Neural progenitor cell (in vitro differentiated cells): Measurements from ENCODE around the gene SGCD. TPM values are rescaled to one million over a fixed set of nuclear protein-coding genes. Genes with fewer than 3 reads are reported as not detected.

Experiments
- DNase-seq: peaks from one replicate; pipeline ENCODE4 v3.0.0-alpha.2; 2016; ENCODE audit warnings: low spot score
- H2AFZ ChIP-seq: fragments of 200-600 bp; sonication (generic); replicated peaks from 2 replicates; pipeline ENCODE4 v1.6.1; 2016; ENCODE audit warnings: antibody characterized with exemption
- H3F3A ChIP-seq: fragments of 200-600 bp; sonication (generic); 2 replicates; pipeline ENCODE4 v1.6.1; 2016; ENCODE audit warnings: antibody characterized with exemption, low read depth
- H3K27ac ChIP-seq: fragments of 200-600 bp; sonication (generic); 2 replicates; pipeline ENCODE4 v1.5.1; 2016; ENCODE audit warnings: mild to moderate bottlenecking
- H3K27me3 ChIP-seq: fragments of 200-600 bp; sonication (generic); 2 replicates; pipeline ENCODE4 v1.6.1; 2016; ENCODE audit warnings: mild to moderate bottlenecking, moderate library complexity
- H3K36me3 ChIP-seq: fragments of 200-600 bp; sonication (generic); 2 replicates; pipeline ENCODE4 v1.5.1; 2016
- H3K4me1 ChIP-seq: fragments of 200-600 bp; sonication (generic); 2 replicates; pipeline ENCODE4 v1.6.1; 2016; ENCODE audit warnings: mixed run types
- H3K4me2 ChIP-seq: fragments of 200-600 bp; sonication (generic); 2 replicates; pipeline ENCODE4 v1.6.1; 2016
- H3K4me3 ChIP-seq: fragments of 200-600 bp; sonication (generic); 2 replicates; pipeline ENCODE4 v1.5.1; 2016
- H3K79me2 ChIP-seq: fragments of 200-600 bp; sonication (generic); 2 replicates; pipeline ENCODE4 v1.6.1; 2016; ENCODE audit warnings: low read depth
- H3K9ac ChIP-seq: fragments of 200-600 bp; sonication (generic); 2 replicates; pipeline ENCODE4 v1.6.1; 2016
- H3K9me3 ChIP-seq: fragments of 200-600 bp; sonication (generic); 2 replicates; pipeline ENCODE4 v1.5.1; 2016; ENCODE audit warnings: low read depth
- H4K20me1 ChIP-seq: fragments of 200-600 bp; sonication (generic); 2 replicates; pipeline ENCODE4 v1.6.1; 2016; ENCODE audit warnings: low read depth
- H3K27ac Mint-ChIP-seq: 3 replicates; pipeline ENCODE4 v1.8.0; 2021; ENCODE audit warnings: mixed read lengths
- H3K27me3 Mint-ChIP-seq: 2 replicates; pipeline ENCODE4 v1.8.0; 2022; ENCODE audit warnings: low read depth, mild to moderate bottlenecking, inconsistent platforms, moderate library complexity, mixed read lengths; ENCODE audit not compliant: insufficient read depth
- H3K36me3 Mint-ChIP-seq: 3 replicates; pipeline ENCODE4 v1.8.0; 2021; ENCODE audit warnings: mixed read lengths
- H3K4me1 Mint-ChIP-seq: 3 replicates; pipeline ENCODE4 v1.8.0; 2021; ENCODE audit warnings: mixed read lengths
- H3K4me3 Mint-ChIP-seq: 3 replicates; pipeline ENCODE4 v1.8.0; 2021; ENCODE audit warnings: mild to moderate bottlenecking, moderate library complexity, mixed read lengths
- H3K9me3 Mint-ChIP-seq: 3 replicates; pipeline ENCODE4 v1.8.0; 2020; ENCODE audit warnings: mixed read lengths
- CTCF ChIP-seq: fragments of 200-600 bp; sonication (generic); IDR thresholded peaks from 2 replicates; pipeline ENCODE4 v1.5.1; 2017; ENCODE audit warnings: antibody characterized with exemption, mild to moderate bottlenecking
- EZH2 ChIP-seq: fragments of 200-600 bp; sonication (generic); IDR thresholded peaks from 2 replicates; pipeline ENCODE4 v1.6.1; 2017; ENCODE audit warnings: antibody characterized with exemption, mild to moderate bottlenecking, moderate library complexity
- EZH2phosphoT487 ChIP-seq: fragments of 200-600 bp; sonication (generic); IDR thresholded peaks from 2 replicates; pipeline ENCODE4 v1.6.1; 2017; ENCODE audit warnings: antibody characterized with exemption
- total RNA-seq: library from RNA; depleted of rRNA; stranded (reverse); fragments of >200 nt; gene quantifications from 2 replicates; pipeline ENCODE4 v1.2.3, GENCODE V29; 2015; ENCODE audit warnings: low replicate concordance

SGCD gene
- total RNA-seq, 1 donor from 2014 or later, result not detected

- H3K27me3 Mint-ChIP-seq, result no peaks in the 10 kb centered on the region
- Histone ChIP-seq H3K27me3 (no peaks in the 10 kb centered on the region), H3K79me2 (no peaks in the 10 kb centered on the region), H2AFZ (no peak overlapping the region), H3K4me1 (peaks cover 21% of the 10 kb centered on the region), H3F3A (no peaks in the 10 kb centered on the region), H3K36me3 (no peaks in the 10 kb centered on the region), H3K4me2 (no peak overlapping the region), H3K9me3 (no peaks in the 10 kb centered on the region), H3K4me3 (no peak overlapping the region), H3K27ac (no peak overlapping the region), H3K9ac (no peak overlapping the region), H4K20me1 (no peaks in the 10 kb centered on the region)
- TF ChIP-seq EZH2 (no peak), CTCF (no peak), EZH2phosphoT487 (no peak)
- DNase-seq, result no peak
- H3K4me1 Mint-ChIP-seq, result peaks cover 13% of the 10 kb centered on the region
- H3K36me3 Mint-ChIP-seq, result no peaks in the 10 kb centered on the region
- no peak overlapping the region for H3K4me3 Mint-ChIP-seq
- no peaks in the 10 kb centered on the region for H3K9me3 Mint-ChIP-seq
- no peak overlapping the region for H3K27ac Mint-ChIP-seq
Observed at GRCh38 chr5:156683509-156683908, 356.5 kb downstream of the SGCD start.

DNA sequence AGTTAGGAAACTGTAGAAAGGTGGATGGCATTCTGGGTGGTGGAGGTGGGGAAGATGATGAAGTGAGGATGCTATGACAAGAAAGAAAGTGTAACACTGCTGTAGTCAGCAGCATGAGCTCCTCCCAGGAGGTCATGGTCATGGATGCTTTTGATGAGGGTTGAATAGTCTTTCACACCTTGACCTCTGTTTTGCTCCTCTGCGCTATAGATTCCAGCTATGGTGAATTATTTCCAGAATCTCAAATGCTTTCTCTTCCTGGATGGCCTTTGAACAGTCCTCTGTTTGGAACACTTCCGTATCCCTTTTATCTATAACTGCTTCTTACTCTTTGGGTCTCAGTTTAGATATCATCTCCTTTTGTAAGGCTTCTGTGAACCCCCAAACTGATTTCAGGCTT is 357.3 kb downstream of the SGCD start:
- Mint-ChIP-seq H3K27me3 (no peaks in the 10 kb centered on the region), H3K4me1 (peaks cover 13% of the 10 kb centered on the region), H3K27ac (no peak overlapping the region), H3K36me3 (no peaks in the 10 kb centered on the region), H3K4me3 (no peak overlapping the region), H3K9me3 (no peaks in the 10 kb centered on the region)
- Histone ChIP-seq H4K20me1 (no peaks in the 10 kb centered on the region), H3K79me2 (no peaks in the 10 kb centered on the region), H3K4me3 (no peak overlapping the region), H3K27me3 (no peaks in the 10 kb centered on the region), H3K36me3 (no peaks in the 10 kb centered on the region), H2AFZ (no peak overlapping the region), H3K27ac (no peak overlapping the region), H3K9ac (no peak overlapping the region), H3K4me1 (peaks cover 21% of the 10 kb centered on the region), H3F3A (no peaks in the 10 kb centered on the region), H3K9me3 (no peaks in the 10 kb centered on the region), H3K4me2 (no peak overlapping the region)
- TF ChIP-seq EZH2, result no peak
- no peak for TF ChIP-seq EZH2phosphoT487
- no peak for TF ChIP-seq CTCF
- no peak for DNase-seq

- H3K27me3 Mint-ChIP-seq, result no peaks in the 10 kb centered on the region
- H3K4me1 Mint-ChIP-seq, result peaks cover 13% of the 10 kb centered on the region
- Histone ChIP-seq H2AFZ (no peak overlapping the region), H3K27me3 (no peaks in the 10 kb centered on the region), H4K20me1 (no peaks in the 10 kb centered on the region), H3K4me1 (peaks cover 21% of the 10 kb centered on the region), H3F3A (no peaks in the 10 kb centered on the region), H3K9me3 (no peaks in the 10 kb centered on the region), H3K79me2 (no peaks in the 10 kb centered on the region), H3K4me2 (no peak overlapping the region), H3K36me3 (no peaks in the 10 kb centered on the region), H3K27ac (no peak overlapping the region), H3K9ac (no peak overlapping the region), H3K4me3 (no peak overlapping the region)
- no peak for TF ChIP-seq EZH2
- no peak for TF ChIP-seq EZH2phosphoT487
- TF ChIP-seq CTCF, result no peak
- H3K9me3 Mint-ChIP-seq, result no peaks in the 10 kb centered on the region
- no peak for DNase-seq
- no peak overlapping the region for H3K27ac Mint-ChIP-seq
- H3K4me3 Mint-ChIP-seq, result no peak overlapping the region
- H3K36me3 Mint-ChIP-seq, result no peaks in the 10 kb centered on the region
Observed at GRCh38 chr5:156685481-156685880, 358.5 kb downstream of the SGCD start.

- Mint-ChIP-seq H3K4me1 (peaks cover 13% of the 10 kb centered on the region), H3K4me3 (no peak overlapping the region), H3K36me3 (no peaks in the 10 kb centered on the region), H3K9me3 (no peaks in the 10 kb centered on the region), H3K27ac (no peak overlapping the region), H3K27me3 (no peaks in the 10 kb centered on the region)
- no peaks in the 10 kb centered on the region for H3K79me2 ChIP-seq
- no peak for DNase-seq
- no peaks in the 10 kb centered on the region for H4K20me1 ChIP-seq
- H2AFZ ChIP-seq, result no peak overlapping the region
- H3K36me3 ChIP-seq, result no peaks in the 10 kb centered on the region
- no peak overlapping the region for H3K27ac ChIP-seq
- H3K9ac ChIP-seq, result no peak overlapping the region
- peaks cover 21% of the 10 kb centered on the region for H3K4me1 ChIP-seq
- H3K27me3 ChIP-seq, result no peaks in the 10 kb centered on the region
- no peaks in the 10 kb centered on the region for H3F3A ChIP-seq
- H3K4me2 ChIP-seq, result no peak overlapping the region
- TF ChIP-seq CTCF (no peak), EZH2 (no peak), EZH2phosphoT487 (no peak)
- no peak overlapping the region for H3K4me3 ChIP-seq
- no peaks in the 10 kb centered on the region for H3K9me3 ChIP-seq
Observed at GRCh38 chr5:156686380-156686779, 359.4 kb downstream of the SGCD start.
